ENCODE results near the gene SPATA20.

DNA sequence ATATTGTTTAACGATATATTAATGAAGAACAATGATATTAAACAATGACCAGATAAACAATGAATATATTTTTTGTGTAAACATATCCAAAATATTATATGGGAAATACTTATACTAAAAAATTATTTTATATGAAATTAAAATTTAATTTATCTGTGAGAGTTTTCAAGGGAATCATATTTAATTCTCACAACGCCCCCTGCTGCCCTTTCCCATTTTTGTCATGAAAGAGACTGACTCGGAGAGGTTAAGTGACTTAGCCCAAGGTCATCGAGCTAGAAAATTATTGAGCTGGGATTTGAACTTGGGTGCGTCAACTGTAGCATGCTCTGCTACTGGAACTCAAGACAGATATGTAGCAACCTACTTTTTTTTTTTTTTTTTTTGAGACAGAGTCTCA lies 45.9 kb upstream of the SPATA20 start:
- TF ChIP-seq, protein P1, sequence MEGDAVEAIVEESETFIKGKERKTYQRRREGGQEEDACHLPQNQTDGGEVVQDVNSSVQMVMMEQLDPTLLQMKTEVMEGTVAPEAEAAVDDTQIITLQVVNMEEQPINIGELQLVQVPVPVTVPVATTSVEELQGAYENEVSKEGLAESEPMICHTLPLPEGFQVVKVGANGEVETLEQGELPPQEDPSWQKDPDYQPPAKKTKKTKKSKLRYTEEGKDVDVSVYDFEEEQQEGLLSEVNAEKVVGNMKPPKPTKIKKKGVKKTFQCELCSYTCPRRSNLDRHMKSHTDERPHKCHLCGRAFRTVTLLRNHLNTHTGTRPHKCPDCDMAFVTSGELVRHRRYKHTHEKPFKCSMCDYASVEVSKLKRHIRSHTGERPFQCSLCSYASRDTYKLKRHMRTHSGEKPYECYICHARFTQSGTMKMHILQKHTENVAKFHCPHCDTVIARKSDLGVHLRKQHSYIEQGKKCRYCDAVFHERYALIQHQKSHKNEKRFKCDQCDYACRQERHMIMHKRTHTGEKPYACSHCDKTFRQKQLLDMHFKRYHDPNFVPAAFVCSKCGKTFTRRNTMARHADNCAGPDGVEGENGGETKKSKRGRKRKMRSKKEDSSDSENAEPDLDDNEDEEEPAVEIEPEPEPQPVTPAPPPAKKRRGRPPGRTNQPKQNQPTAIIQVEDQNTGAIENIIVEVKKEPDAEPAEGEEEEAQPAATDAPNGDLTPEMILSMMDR (IDR thresholded peaks at IDR 0.05; ENCODE audit: low read length): peak; percentile 12; the same call in 1 of the 2 replicates
- TF ChIP-seq EZH2 (optimal IDR thresholded peaks at IDR 0.05; ENCODE audit: low read depth, low read length): no peak

Measured in MM.1S (cell line).